CD14-positive monocyte (primary cell): ENCODE data around the gene LUC7L. TPM values are rescaled to one million over a fixed set of nuclear protein-coding genes. Genes with fewer than 3 reads are reported as not detected.
A peak's percentile ranks its signal among the peaks of the same experiment; 100 is the strongest.

Source experiments
- DNase-seq, 3 donors: peaks; one replicate each; pipeline ENCODE4 v3.0.0-alpha.2; 2011 to 2022
- H2AFZ ChIP-seq: 2 replicates; pipeline ENCODE4 v1.6.0; 2012; ENCODE audit warnings: mild to moderate bottlenecking, low read depth, low read length, inconsistent platforms; ENCODE audit not compliant: insufficient read depth, poor library complexity, severe bottlenecking
- H3K27ac ChIP-seq, 2 donors: 1 replicate in 1 of 2; 2 replicates in 1 of 2; pipeline ENCODE4 v1.5.1; 2012 to 2013; ENCODE audit warnings: low read length in 2 of 2, control low read depth in 1 of 2, inconsistent platforms in 1 of 2, low read depth in 1 of 2, mild to moderate bottlenecking in 1 of 2
- H3K27me3 ChIP-seq, 2 donors: one replicate each; pipeline versions ENCODE4 v1.6.0 to v1.6.1; 2011 to 2013; ENCODE audit warnings: low read length in 2 of 2; ENCODE audit not compliant: control insufficient read depth in 2 of 2, insufficient read depth in 2 of 2
- H3K36me3 ChIP-seq, 2 donors: replicated peaks in 1 of 2; 1 replicate in 1 of 2; 2 replicates in 1 of 2; pipeline versions ENCODE4 v1.5.1 to v1.6.1; 2012 to 2013; ENCODE audit warnings: low read length in 2 of 2, control low read depth in 1 of 2, inconsistent platforms in 1 of 2, mild to moderate bottlenecking in 1 of 2; ENCODE audit not compliant: insufficient read depth in 2 of 2, control insufficient read depth in 1 of 2
- H3K4me1 ChIP-seq, 2 donors: 1 replicate in 1 of 2; 2 replicates in 1 of 2; pipeline versions ENCODE4 v1.5.1 to v1.6.1; 2012 to 2013; ENCODE audit warnings: low read length in 2 of 2, control low read depth in 1 of 2, inconsistent platforms in 1 of 2, mild to moderate bottlenecking in 1 of 2, moderate library complexity in 1 of 2; ENCODE audit not compliant: insufficient read depth in 2 of 2, control insufficient read depth in 1 of 2
- H3K4me2 ChIP-seq: replicated peaks from 2 replicates; pipeline ENCODE3; 2012; ENCODE audit warnings: low read length, moderate library complexity, mild to moderate bottlenecking; ENCODE audit not compliant: poor library complexity, severe bottlenecking; ENCODE audit errors: extremely low read depth
- H3K4me3 ChIP-seq, 3 experiments: fragments of 200-600 bp in 1 of 3; sonication (generic) in 1 of 3; replicated peaks in 1 of 3; 1 replicate in 2 of 3; 2 replicates in 1 of 3; pipeline ENCODE4 v1.5.1; 2011 to 2013; ENCODE audit warnings: low read length in 3 of 3, mild to moderate bottlenecking in 3 of 3, control low read depth in 2 of 3, low read depth in 2 of 3, inconsistent platforms in 1 of 3, moderate library complexity in 1 of 3
- H3K79me2 ChIP-seq: 2 replicates; pipeline ENCODE4 v1.6.0; 2012; ENCODE audit warnings: mild to moderate bottlenecking, control low read depth, inconsistent platforms, low read length, moderate library complexity; ENCODE audit not compliant: insufficient read depth
- H3K9ac ChIP-seq: 2 replicates; pipeline ENCODE4 v1.6.0; 2017; ENCODE audit warnings: low read length, mild to moderate bottlenecking; ENCODE audit not compliant: insufficient read depth, poor library complexity, severe bottlenecking
- H3K9me3 ChIP-seq, 2 donors: replicated peaks in 1 of 2; 1 replicate in 1 of 2; 2 replicates in 1 of 2; pipeline versions ENCODE4 v1.5.1 to v1.6.1; 2012 to 2013; ENCODE audit warnings: low read length in 2 of 2, control low read depth in 1 of 2; ENCODE audit not compliant: control insufficient read depth in 1 of 2, insufficient read depth in 1 of 2
- H4K20me1 ChIP-seq: 2 replicates; pipeline ENCODE4 v1.6.0; 2012; ENCODE audit warnings: mild to moderate bottlenecking, low read length, control low read depth, moderate library complexity; ENCODE audit not compliant: insufficient read depth
- H3K27ac Mint-ChIP-seq, 7 donors: one replicate each; pipeline ENCODE4 v1.8.0; 2020; ENCODE audit warnings: mild to moderate bottlenecking in 7 of 7, mixed read lengths in 7 of 7, moderate library complexity in 6 of 7, inconsistent platforms in 2 of 7
- H3K27me3 Mint-ChIP-seq, 3 donors: one replicate each; pipeline ENCODE4 v1.8.0; 2021 to 2022; ENCODE audit warnings: low read depth in 3 of 3, mild to moderate bottlenecking in 3 of 3, mixed read lengths in 3 of 3, moderate library complexity in 3 of 3, inconsistent platforms in 1 of 3
- H3K36me3 Mint-ChIP-seq, 2 donors: one replicate each; pipeline ENCODE4 v1.8.0; 2020; ENCODE audit warnings: mixed read lengths in 2 of 2, inconsistent platforms in 1 of 2, mild to moderate bottlenecking in 1 of 2
- H3K4me1 Mint-ChIP-seq: one replicate; pipeline ENCODE4 v1.8.0; 2020; ENCODE audit warnings: mild to moderate bottlenecking, mixed read lengths
- H3K4me3 Mint-ChIP-seq, 2 donors: one replicate each; pipeline ENCODE4 v1.8.0; 2020; ENCODE audit warnings: mild to moderate bottlenecking in 2 of 2, mixed read lengths in 2 of 2, moderate library complexity in 1 of 2
- H3K9me3 Mint-ChIP-seq, 7 donors: one replicate each; pipeline ENCODE4 v1.8.0; 2020 to 2022; ENCODE audit warnings: mixed read lengths in 7 of 7, mild to moderate bottlenecking in 6 of 7, moderate library complexity in 6 of 7, inconsistent platforms in 2 of 7
- WGBS: methylation state at CpG from one replicate; pipeline ENCODE4 v1.1.5; 2013; ENCODE audit warnings: missing lambda C conversion rate; ENCODE audit not compliant: insufficient coverage; 5-methylcytosine and 5-hydroxymethylcytosine counted together
- intact Hi-C, 2 donors: fragments of 100-400 bp; cut with micrococcal nuclease; formaldehyde crosslinking; loops; one replicate each; pipeline versions ENCODE4 v1.15.0 to v1.15.1; 2023
- polyA plus RNA-seq, 3 donors: library from polyadenylated mRNA; depleted of rRNA in 1 of 3; unstranded in 2 of 3; stranded (reverse) in 1 of 3; fragments of 300-500 nt in 2 of 3; fragments of >200 nt in 1 of 3; fragmentation: Illumina TruSeq in 2 of 3; gene quantifications; 1 replicate in 2 of 3; 2 replicates in 1 of 3; pipeline ENCODE4 v1.2.3, GENCODE V29; 2012 to 2021
- TF ChIP-seq, protein P1 (sequence below): fragments of 200-600 bp; IDR thresholded peaks from one replicate; pipeline ENCODE4 v1.8.0; 2022; ENCODE audit warnings: antibody characterized with exemption, mild to moderate bottlenecking

LUC7L gene
- polyA plus RNA-seq, 3 donors = 4.0 to 109 (median 4.6) TPM

DNA sequence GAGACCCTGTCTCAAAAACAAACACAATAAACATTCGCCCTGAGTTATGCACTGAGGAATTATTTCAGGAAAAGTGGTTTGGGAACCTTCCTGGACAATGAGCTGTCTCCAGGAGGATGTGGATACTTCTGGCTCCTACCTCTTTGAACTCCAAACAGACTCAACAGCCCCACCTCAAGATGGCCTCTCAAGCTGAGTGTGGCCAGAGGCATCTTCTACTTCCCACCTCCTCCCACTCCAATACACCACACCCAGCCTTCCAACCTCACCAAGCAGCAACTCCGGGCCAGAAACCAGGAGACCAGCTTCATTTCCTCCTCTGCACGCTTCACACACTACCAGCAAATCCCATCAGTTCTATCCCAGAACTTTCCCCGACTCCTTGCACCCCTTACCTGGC lies 37.4 kb downstream of the LUC7L start:
- WGBS = 97% methylated on average over 3 of the region's 4 CpGs
- Histone ChIP-seq H3K27me3 (no peaks in the 10 kb centered on the region), H3K36me3 (peaks cover 85 to 96% of the 10 kb centered on the region in 2 donors), H3K9ac (no peak overlapping the region), H3K9me3 (peaks cover 0 to 7% of the 10 kb centered on the region in 2 donors), H3K79me2 (no peaks in the 10 kb centered on the region), H3K4me2 (no peak overlapping the region), H3K4me3 (no peak overlapping the region), H2AFZ (no peak overlapping the region), H3K27ac (no peak overlapping the region), H4K20me1 (peaks cover 12% of the 10 kb centered on the region), H3K4me1 (no peaks in the 10 kb centered on the region)
- H3K27ac Mint-ChIP-seq = peak overlapping the region in 5 of 7 donors; percentile 7 to 78 (median 42)
- H3K27me3 Mint-ChIP-seq = peaks cover 0 to 1% (median 0%) of the 10 kb centered on the region in 3 donors
- TF ChIP-seq, protein P1, sequence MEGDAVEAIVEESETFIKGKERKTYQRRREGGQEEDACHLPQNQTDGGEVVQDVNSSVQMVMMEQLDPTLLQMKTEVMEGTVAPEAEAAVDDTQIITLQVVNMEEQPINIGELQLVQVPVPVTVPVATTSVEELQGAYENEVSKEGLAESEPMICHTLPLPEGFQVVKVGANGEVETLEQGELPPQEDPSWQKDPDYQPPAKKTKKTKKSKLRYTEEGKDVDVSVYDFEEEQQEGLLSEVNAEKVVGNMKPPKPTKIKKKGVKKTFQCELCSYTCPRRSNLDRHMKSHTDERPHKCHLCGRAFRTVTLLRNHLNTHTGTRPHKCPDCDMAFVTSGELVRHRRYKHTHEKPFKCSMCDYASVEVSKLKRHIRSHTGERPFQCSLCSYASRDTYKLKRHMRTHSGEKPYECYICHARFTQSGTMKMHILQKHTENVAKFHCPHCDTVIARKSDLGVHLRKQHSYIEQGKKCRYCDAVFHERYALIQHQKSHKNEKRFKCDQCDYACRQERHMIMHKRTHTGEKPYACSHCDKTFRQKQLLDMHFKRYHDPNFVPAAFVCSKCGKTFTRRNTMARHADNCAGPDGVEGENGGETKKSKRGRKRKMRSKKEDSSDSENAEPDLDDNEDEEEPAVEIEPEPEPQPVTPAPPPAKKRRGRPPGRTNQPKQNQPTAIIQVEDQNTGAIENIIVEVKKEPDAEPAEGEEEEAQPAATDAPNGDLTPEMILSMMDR = no peak
- DNase-seq = no peak
- peaks cover 0 to 6% (median 0%) of the 10 kb centered on the region in 7 donors for H3K9me3 Mint-ChIP-seq
- intact Hi-C loops = no loop called here
- no peak overlapping the region for H3K4me3 Mint-ChIP-seq
- peaks cover 82 to 96% of the 10 kb centered on the region in 2 donors for H3K36me3 Mint-ChIP-seq
- H3K4me1 Mint-ChIP-seq = no peaks in the 10 kb centered on the region

GRCh38 chr16:189604-190186 lies 39.6 kb downstream of the LUC7L start:
- Mint-ChIP-seq H3K27ac (no peak overlapping the region), H3K4me1 (no peaks in the 10 kb centered on the region), H3K27me3 (peaks cover 0 to 1% (median 0%) of the 10 kb centered on the region in 3 donors), H3K4me3 (no peak overlapping the region), H3K36me3 (peaks cover 75 to 84% of the 10 kb centered on the region in 2 donors), H3K9me3 (peaks cover 0 to 6% (median 0%) of the 10 kb centered on the region in 7 donors)
- Histone ChIP-seq H3K4me1 (no peaks in the 10 kb centered on the region), H3K9me3 (peaks cover 0 to 7% of the 10 kb centered on the region in 2 donors), H3K79me2 (no peaks in the 10 kb centered on the region), H2AFZ (no peak overlapping the region), H3K27ac (no peak overlapping the region), H3K4me2 (no peak overlapping the region), H3K9ac (no peak overlapping the region), H3K36me3 (peaks cover 66 to 75% of the 10 kb centered on the region in 2 donors), H3K27me3 (no peaks in the 10 kb centered on the region), H3K4me3 (no peak overlapping the region), H4K20me1 (peaks cover 7% of the 10 kb centered on the region)
- TF ChIP-seq, protein P1 = no peak
- DNase-seq = no peak
- WGBS = 97% methylated on average over 27 of the region's 34 CpGs
- intact Hi-C loops = no loop called here
